Measurements from ENCODE around the gene YIPF3.

YIPF3 gene

DNA sequence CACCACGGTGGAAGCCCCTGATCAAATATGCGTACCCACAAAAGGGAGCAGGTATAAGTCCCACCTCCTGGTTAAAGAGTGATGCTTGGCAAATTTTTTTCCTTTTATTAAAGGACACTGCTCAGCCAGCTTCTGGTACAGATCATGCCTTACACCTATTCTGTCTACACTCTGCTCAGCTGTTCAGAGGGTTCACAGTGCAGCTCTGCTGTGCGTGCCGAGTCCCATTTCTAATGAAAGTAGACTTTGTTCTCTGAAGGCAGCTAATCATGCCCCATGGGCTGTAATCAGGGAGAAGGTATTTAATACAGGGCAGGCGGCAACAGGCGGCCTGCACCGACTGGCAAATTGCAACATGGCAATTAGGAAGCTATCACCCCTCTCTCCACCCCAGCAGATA is 22.9 kb downstream of the YIPF3 start:
- Histone ChIP-seq H3K4me2 (ENCODE audit: low read depth, low read length, poor library complexity, severe bottlenecking) (no peak overlapping the region), H3K4me3 (ENCODE audit: low read length, poor library complexity, severe bottlenecking) (no peak overlapping the region), H3K79me2 (ENCODE audit: insufficient read depth, low read length) (no peaks in the 10 kb centered on the region), H3K9me3 (ENCODE audit: insufficient read depth, low read depth, low read length) (no peaks in the 10 kb centered on the region), H3K4me1 (ENCODE audit: insufficient read depth, low read length, poor library complexity, severe bottlenecking) (peaks cover 9% of the 10 kb centered on the region), H4K20me1 (ENCODE audit: insufficient read depth, low read length, poor library complexity, severe bottlenecking) (peaks cover 4% of the 10 kb centered on the region), H3F3A (ENCODE audit: low read depth) (no peaks in the 10 kb centered on the region), H3K9me2 (replicated peaks; ENCODE audit: low read depth, low read length) (no peaks in the 10 kb centered on the region), H3K9ac (ENCODE audit: low read depth, low read length, poor library complexity, severe bottlenecking) (no peak overlapping the region), H3K27me3 (ENCODE audit: insufficient read depth, low read length, poor library complexity, severe bottlenecking) (no peaks in the 10 kb centered on the region), H2AFZ (ENCODE audit: low read length) (no peak overlapping the region), H3K36me3 (ENCODE audit: insufficient read depth, low read length) (peaks cover 4% of the 10 kb centered on the region; the same call in 1 of the 2 replicates)
- TF ChIP-seq, protein P1, sequence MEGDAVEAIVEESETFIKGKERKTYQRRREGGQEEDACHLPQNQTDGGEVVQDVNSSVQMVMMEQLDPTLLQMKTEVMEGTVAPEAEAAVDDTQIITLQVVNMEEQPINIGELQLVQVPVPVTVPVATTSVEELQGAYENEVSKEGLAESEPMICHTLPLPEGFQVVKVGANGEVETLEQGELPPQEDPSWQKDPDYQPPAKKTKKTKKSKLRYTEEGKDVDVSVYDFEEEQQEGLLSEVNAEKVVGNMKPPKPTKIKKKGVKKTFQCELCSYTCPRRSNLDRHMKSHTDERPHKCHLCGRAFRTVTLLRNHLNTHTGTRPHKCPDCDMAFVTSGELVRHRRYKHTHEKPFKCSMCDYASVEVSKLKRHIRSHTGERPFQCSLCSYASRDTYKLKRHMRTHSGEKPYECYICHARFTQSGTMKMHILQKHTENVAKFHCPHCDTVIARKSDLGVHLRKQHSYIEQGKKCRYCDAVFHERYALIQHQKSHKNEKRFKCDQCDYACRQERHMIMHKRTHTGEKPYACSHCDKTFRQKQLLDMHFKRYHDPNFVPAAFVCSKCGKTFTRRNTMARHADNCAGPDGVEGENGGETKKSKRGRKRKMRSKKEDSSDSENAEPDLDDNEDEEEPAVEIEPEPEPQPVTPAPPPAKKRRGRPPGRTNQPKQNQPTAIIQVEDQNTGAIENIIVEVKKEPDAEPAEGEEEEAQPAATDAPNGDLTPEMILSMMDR (conservative IDR thresholded peaks at IDR 0.05; ENCODE audit: low read length): no peak
- no peak for TF ChIP-seq EZH2phosphoT487 (IDR thresholded peaks at IDR 0.05; ENCODE audit: borderline replicate concordance)

DNA sequence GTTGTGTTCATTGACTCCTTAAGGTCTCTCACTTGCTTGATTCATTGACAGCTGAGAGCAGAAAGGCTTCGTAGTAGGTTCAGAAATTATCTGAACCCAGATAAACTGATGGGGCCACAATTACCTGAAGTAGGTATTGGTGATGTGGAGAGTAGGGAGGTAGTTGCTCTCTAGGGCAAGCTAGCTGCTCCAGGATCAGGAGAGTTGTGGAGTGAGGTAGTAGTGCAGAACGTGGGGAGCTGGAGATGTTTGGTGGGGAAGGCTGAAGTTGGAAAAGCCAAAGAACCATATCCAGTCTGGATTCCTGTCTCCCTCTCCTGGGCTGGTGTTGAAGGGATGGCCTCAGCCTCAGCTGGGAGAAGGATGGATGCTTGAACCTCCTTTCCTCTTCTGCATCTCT is 23.5 kb downstream of the YIPF3 start:
- Histone ChIP-seq H3K9me3 (ENCODE audit: insufficient read depth, low read depth, low read length) (no peaks in the 10 kb centered on the region), H3K36me3 (ENCODE audit: insufficient read depth, low read length) (no peaks in the 10 kb centered on the region; the same call in 1 of the 2 replicates), H2AFZ (ENCODE audit: low read length) (no peak overlapping the region), H3K9me2 (replicated peaks; ENCODE audit: low read depth, low read length) (no peaks in the 10 kb centered on the region), H3K27me3 (ENCODE audit: insufficient read depth, low read length, poor library complexity, severe bottlenecking) (no peaks in the 10 kb centered on the region), H3K9ac (ENCODE audit: low read depth, low read length, poor library complexity, severe bottlenecking) (no peak overlapping the region), H4K20me1 (ENCODE audit: insufficient read depth, low read length, poor library complexity, severe bottlenecking) (peaks cover 4% of the 10 kb centered on the region), H3F3A (ENCODE audit: low read depth) (no peaks in the 10 kb centered on the region), H3K79me2 (ENCODE audit: insufficient read depth, low read length) (no peaks in the 10 kb centered on the region), H3K4me1 (ENCODE audit: insufficient read depth, low read length, poor library complexity, severe bottlenecking) (peaks cover 9% of the 10 kb centered on the region), H3K4me2 (ENCODE audit: low read depth, low read length, poor library complexity, severe bottlenecking) (no peak overlapping the region), H3K4me3 (ENCODE audit: low read length, poor library complexity, severe bottlenecking) (no peak overlapping the region)
- TF ChIP-seq, protein P1 (conservative IDR thresholded peaks at IDR 0.05; ENCODE audit: low read length): no peak
- TF ChIP-seq EZH2phosphoT487 (IDR thresholded peaks at IDR 0.05; ENCODE audit: borderline replicate concordance): no peak

DNA sequence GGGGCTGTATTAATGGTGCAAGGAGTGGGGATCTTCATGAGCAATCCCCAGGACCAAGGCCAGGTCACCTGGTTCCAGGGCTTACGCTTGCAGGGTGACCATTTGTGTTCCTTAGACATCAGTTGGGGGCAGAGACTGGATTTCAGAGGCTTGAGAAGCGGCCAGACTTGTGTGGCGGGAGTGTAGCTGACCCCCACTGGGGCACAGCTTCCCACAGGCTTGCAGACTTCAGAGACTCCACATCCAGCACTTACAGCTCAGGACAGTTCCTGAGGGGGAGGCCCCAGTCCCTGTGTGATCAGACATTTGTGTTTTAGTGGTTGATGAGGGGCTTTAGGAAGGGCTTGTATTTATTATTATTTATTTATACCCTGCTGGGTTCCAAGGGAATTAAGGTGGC is 24.1 kb downstream of the YIPF3 start:
- TF ChIP-seq, protein P1 (conservative IDR thresholded peaks at IDR 0.05; ENCODE audit: low read length): no peak
- no peak for TF ChIP-seq EZH2phosphoT487 (IDR thresholded peaks at IDR 0.05; ENCODE audit: borderline replicate concordance)
- H3K9ac ChIP-seq (ENCODE audit: low read depth, low read length, poor library complexity, severe bottlenecking): no peak overlapping the region
- H3K4me3 ChIP-seq (ENCODE audit: low read length, poor library complexity, severe bottlenecking): no peak overlapping the region
- no peaks in the 10 kb centered on the region for H3K27me3 ChIP-seq (ENCODE audit: insufficient read depth, low read length, poor library complexity, severe bottlenecking)
- H3K79me2 ChIP-seq (ENCODE audit: insufficient read depth, low read length): no peaks in the 10 kb centered on the region
- H3F3A ChIP-seq (ENCODE audit: low read depth): no peaks in the 10 kb centered on the region
- H3K36me3 ChIP-seq (ENCODE audit: insufficient read depth, low read length): no peaks in the 10 kb centered on the region
- H3K4me1 ChIP-seq (ENCODE audit: insufficient read depth, low read length, poor library complexity, severe bottlenecking): peaks cover 9% of the 10 kb centered on the region
- H3K9me2 ChIP-seq (replicated peaks; ENCODE audit: low read depth, low read length): no peaks in the 10 kb centered on the region
- no peak overlapping the region for H3K4me2 ChIP-seq (ENCODE audit: low read depth, low read length, poor library complexity, severe bottlenecking)
- peaks cover 4% of the 10 kb centered on the region for H4K20me1 ChIP-seq (ENCODE audit: insufficient read depth, low read length, poor library complexity, severe bottlenecking)
- no peak overlapping the region for H2AFZ ChIP-seq (ENCODE audit: low read length)
- H3K9me3 ChIP-seq (ENCODE audit: insufficient read depth, low read depth, low read length): no peaks in the 10 kb centered on the region

Measured in Loucy (cell line).